MM.1S (cell line): ENCODE data around the gene GSTM4.

Source experiments
- DNase-seq: peaks from one replicate; pipeline ENCODE4 v3.0.0-alpha.2; 2015
- H2AFZ ChIP-seq: fragments of 300-600 bp; sonication (generic); 2 replicates; pipeline ENCODE4 v1.6.0; 2016; ENCODE audit warnings: antibody characterized with exemption, low read length
- H3F3A ChIP-seq: fragments of 300-600 bp; sonication (generic); 2 replicates; pipeline ENCODE4 v1.6.1; 2016; ENCODE audit warnings: mild to moderate bottlenecking, antibody characterized with exemption, low read length, moderate library complexity, mixed read lengths; ENCODE audit not compliant: insufficient read depth
- H3K27ac ChIP-seq: fragments of 300-600 bp; sonication (generic); 2 replicates; pipeline ENCODE4 v1.5.1; 2016; ENCODE audit warnings: mild to moderate bottlenecking, low read length
- H3K27me3 ChIP-seq: fragments of 300-600 bp; sonication (generic); replicated peaks from 2 replicates; pipeline ENCODE4 v1.6.0; 2016; ENCODE audit warnings: low read length; ENCODE audit not compliant: insufficient read depth
- H3K36me3 ChIP-seq: fragments of 300-600 bp; sonication (generic); replicated peaks from 2 replicates; pipeline ENCODE4 v1.6.1; 2016; ENCODE audit warnings: mild to moderate bottlenecking, low read length, mixed read lengths; ENCODE audit not compliant: insufficient read depth
- H3K4me1 ChIP-seq: fragments of 300-600 bp; sonication (generic); 2 replicates; pipeline ENCODE4 v1.6.1; 2016; ENCODE audit warnings: low read length, mixed read lengths
- H3K4me2 ChIP-seq: fragments of 300-600 bp; sonication (generic); 2 replicates; pipeline ENCODE4 v1.6.0; 2016; ENCODE audit warnings: low read depth, low read length
- H3K4me3 ChIP-seq: fragments of 300-600 bp; sonication (generic); 2 replicates; pipeline ENCODE4 v1.5.1; 2016; ENCODE audit warnings: low read length, mixed read lengths
- H3K79me2 ChIP-seq: fragments of 300-600 bp; sonication (generic); 2 replicates; pipeline ENCODE4 v1.6.1; 2016; ENCODE audit warnings: mixed run types, low read length, mixed read lengths
- H3K9ac ChIP-seq: fragments of 300-600 bp; sonication (generic); 2 replicates; pipeline ENCODE4 v1.6.1; 2016; ENCODE audit warnings: low read length, mixed read lengths
- H3K9me2 ChIP-seq: fragments of 300-600 bp; sonication (generic); replicated peaks from 2 replicates; pipeline ENCODE4 v1.6.1; 2016; ENCODE audit warnings: mild to moderate bottlenecking, low read length, mixed read lengths; ENCODE audit not compliant: insufficient read depth
- H3K9me3 ChIP-seq: fragments of 300-600 bp; sonication (generic); replicated peaks from 2 replicates; pipeline ENCODE4 v1.6.1; 2016; ENCODE audit warnings: mild to moderate bottlenecking, low read length, mixed read lengths; ENCODE audit not compliant: insufficient read depth
- H4K20me1 ChIP-seq: fragments of 300-600 bp; sonication (generic); 2 replicates; pipeline ENCODE4 v1.6.1; 2016; ENCODE audit warnings: mild to moderate bottlenecking, low read length, moderate library complexity, mixed read lengths; ENCODE audit not compliant: insufficient read depth
- CTCF ChIP-seq: fragments of 300-600 bp; sonication (generic); IDR thresholded peaks from 2 replicates; pipeline ENCODE4 v1.5.1; 2016; ENCODE audit warnings: antibody characterized with exemption, low read length, mixed read lengths
- EZH2 ChIP-seq: fragments of 300-600 bp; sonication (generic); optimal IDR thresholded peaks from 2 replicates; pipeline ENCODE3; 2017; ENCODE audit warnings: low read depth, mild to moderate bottlenecking, antibody characterized with exemption, low read length, mixed read lengths
- EZH2phosphoT487 ChIP-seq: fragments of 300-600 bp; sonication (generic); IDR thresholded peaks from 2 replicates; pipeline ENCODE4 v1.6.1; 2018; ENCODE audit warnings: antibody characterized with exemption, low read length

GSTM4 gene

DNA sequence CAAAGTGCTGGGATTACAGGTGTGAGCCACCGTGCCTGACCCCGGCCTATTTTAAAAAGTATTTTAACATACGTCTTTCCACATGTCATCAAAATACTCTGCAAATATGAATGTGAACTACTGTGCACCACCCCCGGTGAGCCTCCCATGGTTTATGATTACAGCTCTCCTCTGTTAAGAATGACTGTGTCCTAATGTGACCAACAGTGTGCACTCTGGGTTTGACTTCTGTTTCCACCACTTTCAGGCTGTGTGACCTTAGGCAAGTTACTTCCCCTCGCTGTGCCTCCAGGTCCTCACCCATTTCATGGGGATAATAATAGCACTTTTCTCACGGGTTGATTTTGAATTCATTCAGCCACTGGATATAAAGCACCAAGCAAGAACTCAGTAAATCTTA, 21.6 kb upstream of the GSTM4 start:
- Histone ChIP-seq H3F3A (no peaks in the 10 kb centered on the region), H3K9me2 (no peaks in the 10 kb centered on the region), H3K4me2 (peak overlapping the region; percentile 85; the same call in 1 of the 2 replicates), H3K36me3 (no peaks in the 10 kb centered on the region), H3K27me3 (no peaks in the 10 kb centered on the region), H3K9ac (no peak overlapping the region), H3K79me2 (no peaks in the 10 kb centered on the region), H3K4me3 (no peak overlapping the region), H3K9me3 (no peaks in the 10 kb centered on the region), H3K4me1 (peaks cover 20% of the 10 kb centered on the region), H3K27ac (peak overlapping the region; percentile 74; the same call in 1 of the 2 replicates), H2AFZ (no peak overlapping the region), H4K20me1 (no peaks in the 10 kb centered on the region)
- TF ChIP-seq EZH2phosphoT487 (no peak), CTCF (no peak), EZH2 (no peak)
- no peak for DNase-seq

DNA sequence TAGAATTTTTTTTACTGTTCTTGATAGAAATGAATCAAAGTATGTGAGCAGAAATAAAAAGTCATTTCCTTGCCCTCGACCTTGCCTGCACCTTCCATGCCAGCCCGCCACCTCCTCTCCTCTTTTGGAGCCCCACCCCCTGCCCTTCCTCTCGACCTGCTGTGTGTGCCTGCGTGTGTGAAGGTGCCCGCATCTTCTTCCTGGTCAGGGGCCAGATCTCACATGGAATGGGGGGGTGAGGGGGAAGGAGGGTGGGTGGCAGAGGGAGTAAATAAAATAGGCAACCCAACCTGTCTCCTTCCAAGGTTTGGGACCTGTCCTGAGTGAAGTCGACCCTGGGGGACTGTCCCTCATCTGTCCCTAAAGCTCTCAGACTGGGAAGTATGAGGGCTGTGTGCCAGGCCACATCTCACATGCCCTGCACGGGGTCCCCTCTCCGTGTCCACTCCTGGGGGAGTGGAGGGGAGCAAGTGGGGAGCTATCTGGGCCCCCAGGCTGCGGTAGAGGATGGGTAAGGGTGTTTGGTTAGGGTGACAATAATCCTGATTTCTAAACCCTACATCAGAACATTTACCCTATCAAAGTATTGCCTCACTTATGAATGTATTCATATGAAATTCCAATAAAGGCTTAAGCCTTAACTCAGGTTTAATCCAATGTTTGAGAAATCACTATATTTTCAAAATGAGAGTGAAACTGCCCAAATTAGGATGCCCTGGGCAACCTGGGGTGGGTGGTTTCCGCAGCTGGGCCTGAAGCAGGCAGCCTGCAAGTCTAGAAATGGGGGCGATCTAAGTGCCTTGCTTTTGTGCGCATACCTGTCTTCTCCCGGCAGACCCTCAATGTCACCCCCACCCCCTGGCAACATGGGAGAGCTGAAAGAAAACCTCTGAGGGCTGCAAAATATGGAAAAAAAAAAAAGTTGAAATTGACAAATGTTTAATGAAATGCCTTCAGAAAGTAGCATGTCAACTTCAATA, 20.8 kb upstream of the GSTM4 start:
- Histone ChIP-seq H3K79me2 (no peaks in the 10 kb centered on the region), H3K27me3 (no peaks in the 10 kb centered on the region), H2AFZ (peak overlapping the region; percentile 35; the same call in 1 of the 2 replicates), H3K9ac (peak overlapping the region; percentile 40; the same call in 1 of the 2 replicates), H3K4me2 (peak overlapping the region; percentile 85), H3K4me1 (peaks cover 22% of the 10 kb centered on the region), H3F3A (no peaks in the 10 kb centered on the region), H3K27ac (peak overlapping the region; percentile 74), H3K9me2 (no peaks in the 10 kb centered on the region), H3K4me3 (peak overlapping the region; percentile 46; the same call in 1 of the 2 replicates), H3K36me3 (no peaks in the 10 kb centered on the region), H3K9me3 (no peaks in the 10 kb centered on the region), H4K20me1 (no peaks in the 10 kb centered on the region)
- peak; percentile 25 for DNase-seq
- TF ChIP-seq EZH2 (no peak), CTCF (no peak), EZH2phosphoT487 (no peak)

GRCh38 chr1:109635862-109636200, 20.1 kb upstream of the GSTM4 start:
- H3K9me3 ChIP-seq = no peaks in the 10 kb centered on the region
- H3K4me1 ChIP-seq = peaks cover 23% of the 10 kb centered on the region
- H3K27me3 ChIP-seq = no peaks in the 10 kb centered on the region
- no peaks in the 10 kb centered on the region for H3K9me2 ChIP-seq
- no peaks in the 10 kb centered on the region for H3K79me2 ChIP-seq
- peak overlapping the region; percentile 85; the same call in 1 of the 2 replicates for H3K4me2 ChIP-seq
- no peak overlapping the region for H2AFZ ChIP-seq
- H3K9ac ChIP-seq = no peak overlapping the region
- no peak overlapping the region for H3K4me3 ChIP-seq
- H3F3A ChIP-seq = no peaks in the 10 kb centered on the region
- TF ChIP-seq CTCF (no peak), EZH2 (no peak), EZH2phosphoT487 (no peak)
- DNase-seq = no peak
- peak overlapping the region; percentile 74; the same call in 1 of the 2 replicates for H3K27ac ChIP-seq
- no peaks in the 10 kb centered on the region for H4K20me1 ChIP-seq
- H3K36me3 ChIP-seq = no peaks in the 10 kb centered on the region
